Small intestine (tissue), 7 donors: ENCODE data around the gene IFI35. TPM values are rescaled to one million over a fixed set of nuclear protein-coding genes. Genes with fewer than 3 reads are reported as not detected.

Experiments used
- DNase-seq, 2 donors: peaks; one replicate each; pipeline versions ENCODE4 v3.0.0 to v3.0.0-alpha.2; 2013
- FAIRE-seq: peaks from 2 replicates; lab custom pipeline; 2012; peaks lifted over from hg19 to GRCh38; lab: Jason Lieb, UNC
- H3K27ac ChIP-seq, 3 donors: one replicate each; pipeline ENCODE4 v1.5.1; 2013; ENCODE audit warnings: low read length in 2 of 3, mild to moderate bottlenecking in 2 of 3, control low read depth in 1 of 3, inconsistent platforms in 1 of 3, low read depth in 1 of 3, moderate library complexity in 1 of 3
- H3K27me3 ChIP-seq, 3 donors: one replicate each; pipeline ENCODE4 v1.6.1; 2013; ENCODE audit warnings: low read length in 3 of 3, inconsistent platforms in 1 of 3; ENCODE audit not compliant: control insufficient read depth in 3 of 3, insufficient read depth in 3 of 3
- H3K36me3 ChIP-seq, 3 donors: one replicate each; pipeline ENCODE4 v1.6.1; 2013; ENCODE audit warnings: low read length in 3 of 3, inconsistent platforms in 1 of 3, low read depth in 1 of 3, mild to moderate bottlenecking in 1 of 3, moderate library complexity in 1 of 3; ENCODE audit not compliant: control insufficient read depth in 3 of 3, insufficient read depth in 2 of 3
- H3K4me1 ChIP-seq, 3 donors: one replicate each; pipeline ENCODE4 v1.6.1; 2013; ENCODE audit warnings: low read length in 2 of 3, inconsistent platforms in 1 of 3, low read depth in 1 of 3, mild to moderate bottlenecking in 1 of 3, moderate library complexity in 1 of 3; ENCODE audit not compliant: control insufficient read depth in 3 of 3, insufficient read depth in 2 of 3
- H3K4me3 ChIP-seq, 3 donors: one replicate each; pipeline ENCODE4 v1.5.1; 2013; ENCODE audit warnings: low read length in 3 of 3, control low read depth in 1 of 3, inconsistent platforms in 1 of 3, low read depth in 1 of 3, mild to moderate bottlenecking in 1 of 3, moderate library complexity in 1 of 3
- H3K9me3 ChIP-seq, 2 donors: one replicate each; pipeline ENCODE4 v1.6.1; 2013; ENCODE audit warnings: low read depth in 1 of 2, low read length in 1 of 2; ENCODE audit not compliant: control insufficient read depth in 2 of 2, insufficient read depth in 1 of 2
- WGBS, 3 donors: extraction: QIAGEN DNeasy Blood & Tissue Kit; methylation state at CpG; one replicate each; pipeline ENCODE4 v1.1.7; 2013; 5-methylcytosine and 5-hydroxymethylcytosine counted together
- polyA plus RNA-seq, 4 donors: library from polyadenylated mRNA; stranded (reverse) in 3 of 4; unstranded in 1 of 4; fragments of 200-250 nt in 3 of 4; fragments of 120-200 nt in 1 of 4; gene quantifications; one replicate each; pipeline versions ENCODE4 v1.2.1 to v1.2.3, GENCODE V29; 2013
- donor health status: healthy with polysubstance abuse.
- donor health status: control.
- donor health status: control.
- donor health status: Bipolar disorder and iron deficiency.
- donor health status: healthy.

IFI35 gene
- polyA plus RNA-seq, 4 donors: 51.5 to 62.4 (median 59.7) TPM

GRCh38 chr17:43021741-43022512 is 15.3 kb downstream of the IFI35 start, which contains the start of gene VAT1:
Gene VAT1, minus strand, starts transcription at chr17:43022385. Its CDS starts 63 bp downstream, at chr17:43022322.
- 0 to 1% (median 0%) methylated on average over 57 to 80 of the region's 80 CpGs for WGBS, 3 donors
- peak; percentile 74 to 94 for DNase-seq
- Histone ChIP-seq H3K4me3 (peak within 1 kb of the TSS; percentile 90 to 97 (median 91)), H3K27ac (peak within 1 kb of the TSS; percentile 66 to 91 (median 77)), H3K4me1 (peaks cover 1 to 34% (median 3%) of the 10 kb centered on the region in 3 donors), H3K9me3 (no peaks in the 10 kb centered on the region), H3K27me3 (peaks cover 0 to 8% (median 0%) of the 10 kb centered on the region in 3 donors), H3K36me3 (peaks cover 0 to 25% (median 0%) of the 10 kb centered on the region in 3 donors)
- FAIRE-seq: no peak

- DNase-seq: peak; percentile 69 to 90
- 0 to 1% (median 0%) methylated on average over 41 to 61 of the region's 61 CpGs for WGBS, 3 donors
- H3K27ac ChIP-seq: peak within 1 kb of the TSS in 2 of 3 donors; percentile 67 to 73
Measured at GRCh38 chr17:43024407-43025289, 18.1 kb downstream of the IFI35 start, which contains the start of gene RND2. Gene RND2, plus strand, starts transcription at chr17:43025231. Its CDS starts 117 bp downstream, at chr17:43025348.

GRCh38 chr17:43025290-43025657 is 18.7 kb downstream of the IFI35 start:
- no peak for FAIRE-seq
- DNase-seq: no peak
- WGBS, 3 donors: 2 to 8% (median 5%) methylated on average over 21 to 27 of the region's 27 CpGs
- Histone ChIP-seq H3K36me3 (peaks cover 0 to 4% (median 0%) of the 10 kb centered on the region in 3 donors), H3K4me3 (peak overlapping the region in 2 of 3 donors; percentile 37 to 46), H3K27ac (no peak overlapping the region), H3K27me3 (peaks cover 0 to 8% (median 0%) of the 10 kb centered on the region in 3 donors), H3K9me3 (no peaks in the 10 kb centered on the region), H3K4me1 (peaks cover 0 to 17% (median 3%) of the 10 kb centered on the region in 3 donors)

More at GRCh38 chr17:43024407-43025289, 18.1 kb downstream of the IFI35 start, which contains the start of gene RND2:
- Histone ChIP-seq H3K4me3 (peak within 1 kb of the TSS; percentile 31 to 62 (median 46)), H3K36me3 (peaks cover 0 to 10% (median 0%) of the 10 kb centered on the region in 3 donors), H3K4me1 (peaks cover 0 to 24% (median 3%) of the 10 kb centered on the region in 3 donors), H3K9me3 (no peaks in the 10 kb centered on the region), H3K27me3 (peaks cover 0 to 8% (median 0%) of the 10 kb centered on the region in 3 donors)
- no peak for FAIRE-seq

- no peak overlapping the region for H3K4me3 ChIP-seq
- 46 to 64% (median 63%) methylated on average over 14 to 16 of the region's 16 CpGs for WGBS, 3 donors
- H3K36me3 ChIP-seq: no peaks in the 10 kb centered on the region
- H3K9me3 ChIP-seq: no peaks in the 10 kb centered on the region
- H3K4me1 ChIP-seq: peaks cover 0 to 12% (median 0%) of the 10 kb centered on the region in 3 donors
- FAIRE-seq (no peak), DNase-seq (no peak)
- H3K27me3 ChIP-seq: peaks cover 0 to 8% (median 0%) of the 10 kb centered on the region in 3 donors
- H3K27ac ChIP-seq: no peak overlapping the region
Measured at GRCh38 chr17:43025766-43026537, 19.4 kb downstream of the IFI35 start.

- H3K27me3 ChIP-seq: peaks cover 0 to 8% (median 0%) of the 10 kb centered on the region in 3 donors
- no peak overlapping the region for H3K27ac ChIP-seq
- H3K36me3 ChIP-seq: no peaks in the 10 kb centered on the region
- H3K4me1 ChIP-seq: peaks cover 0 to 9% (median 0%) of the 10 kb centered on the region in 3 donors
- no peak overlapping the region for H3K4me3 ChIP-seq
- H3K9me3 ChIP-seq: no peaks in the 10 kb centered on the region
- FAIRE-seq: no peak
- DNase-seq: no peak
- WGBS, 3 donors: 44 to 70% (median 55%) methylated on average over 5 of the region's 5 CpGs
Measured at GRCh38 chr17:43026595-43026994, 20.0 kb downstream of the IFI35 start.

GRCh38 chr17:43027091-43028032 is 20.8 kb downstream of the IFI35 start:
- FAIRE-seq: no peak
- peaks cover 0 to 8% (median 0%) of the 10 kb centered on the region in 3 donors for H3K27me3 ChIP-seq
- H3K4me1 ChIP-seq: peaks cover 0 to 8% (median 0%) of the 10 kb centered on the region in 3 donors
- no peak overlapping the region for H3K4me3 ChIP-seq
- H3K9me3 ChIP-seq: no peaks in the 10 kb centered on the region
- no peak overlapping the region for H3K27ac ChIP-seq
- 72 to 79% (median 77%) methylated on average over 9 of the region's 9 CpGs for WGBS, 3 donors
- no peak for DNase-seq
- H3K36me3 ChIP-seq: no peaks in the 10 kb centered on the region
